GM23338 (cell line): ENCODE results near the gene ZNF492. TPM values are rescaled to one million over a fixed set of nuclear protein-coding genes. Genes with fewer than 3 reads are reported as not detected.

Source experiments
- ATAC-seq: fragments of 200-7000 bp; cut with Tn5 transposase; 3 replicates; pipeline ENCODE4 v1.9.1; 2020
- DNase-seq: peaks from one replicate; pipeline ENCODE4 v3.0.0-alpha.2; 2015; ENCODE audit warnings: low spot score
- H2AFZ ChIP-seq: fragments of 200-600 bp; sonication (generic); 2 replicates; pipeline ENCODE4 v1.8.0; 2016; ENCODE audit warnings: antibody characterized with exemption, mild to moderate bottlenecking, moderate library complexity
- H3F3A ChIP-seq: fragments of 200-600 bp; sonication (generic); replicated peaks from 2 replicates; pipeline ENCODE4 v1.8.0; 2017; ENCODE audit warnings: antibody characterized with exemption, mixed run types, low read depth
- H3K27ac ChIP-seq: fragments of 200-600 bp; sonication (generic); 2 replicates; pipeline ENCODE4 v1.6.1; 2016; ENCODE audit warnings: low read depth
- H3K27me3 ChIP-seq: fragments of 200-600 bp; sonication (generic); 2 replicates; pipeline ENCODE4 v1.8.0; 2016; ENCODE audit warnings: mild to moderate bottlenecking, mixed run types, moderate library complexity; ENCODE audit not compliant: insufficient read depth
- H3K36me3 ChIP-seq: fragments of 200-600 bp; sonication (generic); 2 replicates; pipeline ENCODE4 v1.8.0; 2016; ENCODE audit warnings: mild to moderate bottlenecking; ENCODE audit not compliant: insufficient read depth
- H3K4me1 ChIP-seq: fragments of 200-600 bp; sonication (generic); 2 replicates; pipeline ENCODE4 v1.8.0; 2016; ENCODE audit warnings: mild to moderate bottlenecking, moderate library complexity; ENCODE audit not compliant: insufficient read depth
- H3K4me2 ChIP-seq: fragments of 200-600 bp; sonication (generic); 2 replicates; pipeline ENCODE4 v1.7.1; 2017; ENCODE audit warnings: mixed run types
- H3K4me3 ChIP-seq: fragments of 200-600 bp; sonication (generic); 2 replicates; pipeline ENCODE4 v1.6.1; 2016; ENCODE audit warnings: mixed run types
- H3K79me2 ChIP-seq: fragments of 200-600 bp; sonication (generic); replicated peaks from 2 replicates; pipeline ENCODE4 v1.8.0; 2017; ENCODE audit warnings: mild to moderate bottlenecking; ENCODE audit not compliant: insufficient read depth
- H3K9me2 ChIP-seq: fragments of 200-600 bp; sonication (generic); 2 replicates; pipeline ENCODE4 v1.8.0; 2017; ENCODE audit not compliant: insufficient read depth
- H4K20me1 ChIP-seq: fragments of 200-600 bp; sonication (generic); replicated peaks from 2 replicates; pipeline ENCODE4 v1.8.0; 2017; ENCODE audit warnings: mild to moderate bottlenecking; ENCODE audit not compliant: insufficient read depth
- H3K27ac Mint-ChIP-seq: 2 replicates; pipeline ENCODE4 v1.8.0; 2020; ENCODE audit warnings: inconsistent platforms, mild to moderate bottlenecking, moderate library complexity, mixed read lengths
- H3K27me3 Mint-ChIP-seq: 3 replicates; pipeline ENCODE4 v1.8.0; 2022; ENCODE audit warnings: low read depth, mild to moderate bottlenecking, moderate library complexity, mixed read lengths, inconsistent platforms; ENCODE audit not compliant: insufficient read depth, poor library complexity
- H3K36me3 Mint-ChIP-seq: 3 replicates; pipeline ENCODE4 v1.8.0; 2021; ENCODE audit warnings: low read depth, mild to moderate bottlenecking, inconsistent platforms, moderate library complexity, mixed read lengths
- H3K4me1 Mint-ChIP-seq: 3 replicates; pipeline ENCODE4 v1.8.0; 2020; ENCODE audit warnings: mild to moderate bottlenecking, inconsistent platforms, mixed read lengths
- H3K4me3 Mint-ChIP-seq: 3 replicates; pipeline ENCODE4 v1.8.0; 2021; ENCODE audit warnings: moderate library complexity, mild to moderate bottlenecking, inconsistent platforms, mixed read lengths
- H3K9me3 Mint-ChIP-seq: 3 replicates; pipeline ENCODE4 v1.8.0; 2020; ENCODE audit warnings: moderate library complexity, mild to moderate bottlenecking, inconsistent platforms, mixed read lengths
- CREB1 ChIP-seq: fragments of 250-450 bp; sonication (Bioruptor Pico); IDR thresholded peaks from 2 replicates; pipeline ENCODE4 v1.5.0; 2020; ENCODE audit warnings: low read depth, mild to moderate bottlenecking, moderate library complexity
- CTCF ChIP-seq, 2 experiments: fragments of 200-600 bp in 1 of 2; sonication (generic) in 1 of 2; conservative IDR thresholded peaks; 2 replicates each; pipeline versions ENCODE4 v1.5.1 to v1.6.1; 2016 to 2017; ENCODE audit warnings: antibody characterized with exemption in 2 of 2, low read depth in 2 of 2, mild to moderate bottlenecking in 2 of 2, moderate library complexity in 1 of 2
- ETS1 ChIP-seq: IDR thresholded peaks from 2 replicates; pipeline ENCODE4 v1.6.1; 2016; ENCODE audit warnings: antibody characterized with exemption
- EZH2 ChIP-seq: fragments of 200-600 bp; sonication (generic); IDR thresholded peaks from one replicate; pipeline ENCODE4 v1.8.0; 2017; ENCODE audit warnings: antibody characterized with exemption, mild to moderate bottlenecking, low read depth; ENCODE audit not compliant: unreplicated experiment
- JUNB ChIP-seq: IDR thresholded peaks from one replicate; pipeline ENCODE4 v1.6.1; 2016; ENCODE audit warnings: antibody characterized with exemption; ENCODE audit not compliant: unreplicated experiment
- NANOG ChIP-seq: IDR thresholded peaks from 2 replicates; pipeline ENCODE4 v1.6.1; 2016; ENCODE audit warnings: antibody characterized with exemption, borderline replicate concordance
- POLR2AphosphoS5 ChIP-seq: IDR thresholded peaks from 2 replicates; pipeline ENCODE4 v1.6.1; 2016; ENCODE audit warnings: antibody characterized with exemption, low read depth
- REST ChIP-seq: IDR thresholded peaks from one replicate; pipeline ENCODE4 v1.6.1; 2018; ENCODE audit warnings: antibody characterized with exemption; ENCODE audit not compliant: unreplicated experiment
- STAT1 ChIP-seq: IDR thresholded peaks from one replicate; pipeline ENCODE4 v1.6.1; 2016; ENCODE audit warnings: antibody characterized with exemption; ENCODE audit not compliant: unreplicated experiment
- ZNF114 ChIP-seq: fragments of 250-450 bp; sonication (Bioruptor Pico); IDR thresholded peaks from 2 replicates; pipeline ENCODE4 v1.5.0; 2020; ENCODE audit warnings: mild to moderate bottlenecking, moderate library complexity
- ZNF331 ChIP-seq: fragments of 250-450 bp; sonication (Bioruptor Pico); IDR thresholded peaks from 2 replicates; pipeline ENCODE4 v1.5.0; 2020; ENCODE audit warnings: low read depth, mild to moderate bottlenecking, moderate library complexity
- ZNF462 ChIP-seq: fragments of 250-450 bp; sonication (Bioruptor Pico); IDR thresholded peaks from 2 replicates; pipeline ENCODE4 v1.5.0; 2020; ENCODE audit warnings: mild to moderate bottlenecking, moderate library complexity
- polyA plus RNA-seq: library from polyadenylated mRNA; unstranded; fragments of >200 nt; fragmentation: Nextera tagmentation; extraction: Ambion mirVana; gene quantifications from 2 replicates; pipeline ENCODE4 v1.2.1, GENCODE V29; 2016
- total RNA-seq: library from RNA; depleted of rRNA; stranded (reverse); fragments of >200 nt; shearing (Covaris generic); gene quantifications from 2 replicates; pipeline ENCODE4 v1.2.3, GENCODE V29; 2014

ZNF492 gene
- total and polyA plus RNA-seq, 2 experiments from 2014 or later = 0.21 to 0.26 TPM

GRCh38 chr19:22619932-22620331, 14.2 kb upstream of the ZNF492 start:
- Histone ChIP-seq H3K4me3 (no peak overlapping the region), H2AFZ (no peak overlapping the region), H3K36me3 (no peaks in the 10 kb centered on the region), H3F3A (no peaks in the 10 kb centered on the region), H3K79me2 (no peaks in the 10 kb centered on the region), H3K9me2 (no peaks in the 10 kb centered on the region), H3K27me3 (no peaks in the 10 kb centered on the region), H3K4me1 (no peaks in the 10 kb centered on the region), H4K20me1 (no peaks in the 10 kb centered on the region), H3K4me2 (no peak overlapping the region), H3K27ac (no peak overlapping the region)
- ATAC-seq (no peak), DNase-seq (no peak)
- Mint-ChIP-seq H3K9me3 (peaks cover 89% of the 10 kb centered on the region), H3K4me3 (no peak overlapping the region), H3K36me3 (peaks cover 43% of the 10 kb centered on the region), H3K4me1 (no peaks in the 10 kb centered on the region), H3K27me3 (peaks cover 4% of the 10 kb centered on the region), H3K27ac (no peak overlapping the region)
- no peak for TF ChIP-seq POLR2AphosphoS5
- no peak for TF ChIP-seq CREB1 (CRISPR knock-in tag)
- TF ChIP-seq ZNF462 (CRISPR knock-in tag) = no peak
- no peak for TF ChIP-seq JUNB
- TF ChIP-seq CTCF (conservative IDR thresholded peaks at IDR 0.05; ENCODE audit: low read depth in 2 of 2) = no peak
- TF ChIP-seq EZH2 = no peak
- no peak for TF ChIP-seq ZNF331 (CRISPR knock-in tag)
- no peak for TF ChIP-seq ETS1
- no peak for TF ChIP-seq STAT1
- no peak for TF ChIP-seq REST
- no peak for TF ChIP-seq NANOG
- TF ChIP-seq ZNF114 = no peak
